Caco-2 (cell line): ENCODE results near the gene DMRTA1. TPM values are rescaled to one million over a fixed set of nuclear protein-coding genes. Genes with fewer than 3 reads are reported as not detected.

Experiments used
- BruUV-seq: library from RNA; stranded (reverse); fragments of 400-500 nt; replicated peaks from 2 replicates; lab custom pipeline; 2021; lab: Mats Ljungman, UMichigan
- CTCF ChIA-PET: fragments of 300-600 bp; sonication (Branson Sonifier 250); formaldehyde crosslinking; loops from one replicate; lab custom pipeline; 2022; ENCODE audit warnings: antibody characterized with exemption; lab: Charles Lee
- POLR2A ChIA-PET: fragments of 300-600 bp; sonication (Branson Sonifier 250); formaldehyde crosslinking; loops from one replicate; lab custom pipeline; 2022; ENCODE audit warnings: antibody characterized with exemption; lab: Charles Lee
- DNase-seq, 2 experiments: peaks; one replicate each; pipeline versions ENCODE4 v3.0.0 to v3.0.0-alpha.2; 2020 to 2022
- H3K27me3 ChIP-seq: replicated peaks from 2 replicates; pipeline ENCODE4 v1.6.0; 2011; ENCODE audit warnings: low read length; ENCODE audit not compliant: control insufficient read depth, insufficient read depth
- H3K36me3 ChIP-seq: 2 replicates; pipeline ENCODE4 v1.5.1; 2011; ENCODE audit warnings: low read length; ENCODE audit not compliant: control insufficient read depth, insufficient read depth
- H3K4me1 ChIP-seq: fragments of 250-450 bp; sonication (Bioruptor Pico); 2 replicates; pipeline ENCODE4 v1.5.1; 2020; ENCODE audit warnings: mild to moderate bottlenecking
- H3K4me3 ChIP-seq: 2 replicates; pipeline ENCODE4 v1.5.1; 2011; ENCODE audit warnings: low read depth, mild to moderate bottlenecking, control low read depth, low read length
- H3K9me3 ChIP-seq: fragments of 250-450 bp; sonication (Bioruptor Pico); 2 replicates; pipeline ENCODE4 v1.5.1; 2020; ENCODE audit warnings: mild to moderate bottlenecking, moderate library complexity
- H3K27ac Mint-ChIP-seq: one replicate; pipeline ENCODE4 v1.8.0; 2022; ENCODE audit warnings: mixed read lengths; ENCODE audit not compliant: unreplicated experiment
- H3K27me3 Mint-ChIP-seq: one replicate; pipeline ENCODE4 v1.8.0; 2022; ENCODE audit warnings: mixed read lengths; ENCODE audit not compliant: insufficient read depth, unreplicated experiment
- H3K36me3 Mint-ChIP-seq: one replicate; pipeline ENCODE4 v1.8.0; 2022; ENCODE audit warnings: mild to moderate bottlenecking, mixed read lengths; ENCODE audit not compliant: insufficient read depth, unreplicated experiment
- H3K4me1 Mint-ChIP-seq: one replicate; pipeline ENCODE4 v1.8.0; 2022; ENCODE audit warnings: low read depth, mixed read lengths; ENCODE audit not compliant: unreplicated experiment
- H3K4me3 Mint-ChIP-seq: one replicate; pipeline ENCODE4 v1.8.0; 2022; ENCODE audit warnings: mild to moderate bottlenecking, moderate library complexity, mixed read lengths; ENCODE audit not compliant: unreplicated experiment
- H3K9me3 Mint-ChIP-seq: one replicate; pipeline ENCODE4 v1.8.0; 2022; ENCODE audit warnings: mixed read lengths; ENCODE audit not compliant: unreplicated experiment
- CTCF ChIP-seq, 2 experiments: fragments of 200-600 bp in 1 of 2; IDR thresholded peaks; 1 replicate in 1 of 2; 2 replicates in 1 of 2; pipeline versions ENCODE4 v1.5.1 to v1.8.0; 2011 to 2022; ENCODE audit warnings: antibody characterized with exemption in 1 of 2, control low read depth in 1 of 2, inconsistent platforms in 1 of 2, low read depth in 1 of 2, low read length in 1 of 2, mild to moderate bottlenecking in 1 of 2, moderate library complexity in 1 of 2; ENCODE audit not compliant: insufficient read depth in 1 of 2, severe bottlenecking in 1 of 2, unreplicated experiment in 1 of 2
- intact Hi-C: fragments of 100-400 bp; cut with micrococcal nuclease; formaldehyde crosslinking; loops from one replicate; pipeline ENCODE4 v1.10.0; 2022; ENCODE audit not compliant: unreplicated experiment
- total RNA-seq: library from RNA; stranded (reverse); gene quantifications from 2 replicates; pipeline ENCODE4 v1.2.3, GENCODE V29; 2022

DMRTA1 gene
- total RNA-seq, 1 experiment from 2014 or later = 0.07 TPM

GRCh38 chr9:22455181-22455580 is 8.6 kb downstream of the DMRTA1 start:
- TF ChIP-seq CTCF (IDR thresholded peaks at IDR 0.05; ENCODE audit: insufficient read depth in 1 of 2, low read depth in 1 of 2, low read length in 1 of 2, severe bottlenecking in 1 of 2, unreplicated experiment in 1 of 2) = no peak
- Mint-ChIP-seq H3K27ac (no peak overlapping the region), H3K27me3 (no peaks in the 10 kb centered on the region), H3K4me1 (no peaks in the 10 kb centered on the region), H3K9me3 (no peaks in the 10 kb centered on the region), H3K36me3 (no peaks in the 10 kb centered on the region), H3K4me3 (no peak overlapping the region)
- intact Hi-C loops = no loop called here
- DNase-seq = no peak
- H3K9me3 ChIP-seq = no peaks in the 10 kb centered on the region
- ChIA-PET CTCF (no interaction called here), POLR2A (no interaction called here)
- no peaks in the 10 kb centered on the region for H3K4me1 ChIP-seq
- no peaks in the 10 kb centered on the region for H3K27me3 ChIP-seq
- H3K4me3 ChIP-seq = no peak overlapping the region
- no peaks in the 10 kb centered on the region for H3K36me3 ChIP-seq
- no TSS peak for BruUV-seq

GRCh38 chr9:22457448-22457847 is 10.8 kb downstream of the DMRTA1 start:
- no peak overlapping the region for H3K4me3 Mint-ChIP-seq
- no TSS peak for BruUV-seq
- H3K9me3 Mint-ChIP-seq = no peaks in the 10 kb centered on the region
- DNase-seq = no peak
- ChIA-PET CTCF (no interaction called here), POLR2A (no interaction called here)
- Histone ChIP-seq H3K27me3 (no peaks in the 10 kb centered on the region), H3K4me3 (no peak overlapping the region), H3K36me3 (no peaks in the 10 kb centered on the region), H3K4me1 (no peaks in the 10 kb centered on the region), H3K9me3 (no peaks in the 10 kb centered on the region)
- H3K4me1 Mint-ChIP-seq = no peaks in the 10 kb centered on the region
- peak in 1 of 2 experiments; percentile 7 for TF ChIP-seq CTCF (IDR thresholded peaks at IDR 0.05; ENCODE audit: insufficient read depth in 1 of 2, low read depth in 1 of 2, low read length in 1 of 2, severe bottlenecking in 1 of 2, unreplicated experiment in 1 of 2)
- H3K36me3 Mint-ChIP-seq = no peaks in the 10 kb centered on the region
- intact Hi-C loops = no loop called here
- H3K27ac Mint-ChIP-seq = no peak overlapping the region
- peaks cover 4% of the 10 kb centered on the region for H3K27me3 Mint-ChIP-seq

GRCh38 chr9:22463205-22463604 is 16.6 kb downstream of the DMRTA1 start:
- TF ChIP-seq CTCF (IDR thresholded peaks at IDR 0.05; ENCODE audit: insufficient read depth in 1 of 2, low read depth in 1 of 2, low read length in 1 of 2, severe bottlenecking in 1 of 2, unreplicated experiment in 1 of 2) = no peak
- Mint-ChIP-seq H3K27me3 (peaks cover 4% of the 10 kb centered on the region), H3K9me3 (no peaks in the 10 kb centered on the region), H3K4me3 (no peak overlapping the region), H3K36me3 (no peaks in the 10 kb centered on the region), H3K4me1 (no peaks in the 10 kb centered on the region), H3K27ac (no peak overlapping the region)
- Histone ChIP-seq H3K9me3 (no peaks in the 10 kb centered on the region), H3K27me3 (no peaks in the 10 kb centered on the region), H3K4me3 (no peak overlapping the region), H3K36me3 (no peaks in the 10 kb centered on the region), H3K4me1 (no peaks in the 10 kb centered on the region)
- POLR2A ChIA-PET = no interaction called here
- CTCF ChIA-PET = no interaction called here
- no peak for DNase-seq
- intact Hi-C loops = no loop called here
- no TSS peak for BruUV-seq
